Left cardiac atrium (tissue), 4 donors: ENCODE measurements around the gene DDX17. TPM values are rescaled to one million over a fixed set of nuclear protein-coding genes. Genes with fewer than 3 reads are reported as not detected.

ENCODE experiments used
- ATAC-seq, 2 donors: fragments of 200-7000 bp; cut with Tn5 transposase; one replicate each; pipeline ENCODE4 v1.9.1; 2020; ENCODE audit warnings: mild to moderate bottlenecking in 2 of 2, moderate library complexity in 2 of 2
- DNase-seq: peaks from one replicate; pipeline ENCODE4 v3.0.0-alpha.2; 2020
- intact Hi-C, 2 donors: fragments of 100-400 bp; cut with DNase I; formaldehyde crosslinking; loops; one replicate each; pipeline versions ENCODE4 v1.14.1 to v1.15.1; 2022 to 2023
- total RNA-seq, 2 donors: library from RNA; stranded (reverse); fragmentation: NEBNext Ultra II Directional; extraction: Animal tissue kit (Norgen Biotek cat#: 25700); gene quantifications; one replicate each; pipeline ENCODE4 v1.2.1, GENCODE V29; 2021
- donor health status: DM: no; HTN: yes; CAD: no.
- donor health status: DM: no; HTN: yes; CAD: no; lungs with severe emphysema.
- donor health status: DM: yes; HTN: yes; CAD: no.
- donor health status: Dilated cardiomyopathy.

DDX17 gene
- total RNA-seq, 2 donors from 2014 or later: 209 to 220 TPM

GRCh38 chr22:38436629-38437395 lies 69.3 kb downstream of the DDX17 start:
- ATAC-seq (no peak), DNase-seq (no peak)
- intact Hi-C loops: no loop called here

DNA sequence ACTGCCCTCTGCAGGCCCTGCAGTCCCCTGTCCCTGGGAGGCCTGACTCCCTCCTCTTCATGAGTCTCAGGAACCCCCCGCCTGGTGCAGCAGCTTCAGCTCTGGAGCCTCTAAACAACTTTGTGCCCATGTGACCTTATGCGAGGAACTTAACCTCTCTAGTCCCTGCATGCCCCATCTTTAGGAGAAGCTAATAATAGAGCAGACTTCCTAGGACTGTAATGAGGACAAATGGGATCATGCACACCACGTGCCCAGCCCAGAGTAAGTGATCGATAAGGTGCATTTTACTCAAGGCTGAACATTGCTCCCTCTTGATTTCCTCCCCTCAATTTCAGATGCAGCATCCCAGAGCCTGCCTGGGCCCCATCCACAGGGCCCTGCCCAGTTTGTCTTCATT lies 70.1 kb downstream of the DDX17 start:
- intact Hi-C loops: no loop called here
- no peak for ATAC-seq

DNA sequence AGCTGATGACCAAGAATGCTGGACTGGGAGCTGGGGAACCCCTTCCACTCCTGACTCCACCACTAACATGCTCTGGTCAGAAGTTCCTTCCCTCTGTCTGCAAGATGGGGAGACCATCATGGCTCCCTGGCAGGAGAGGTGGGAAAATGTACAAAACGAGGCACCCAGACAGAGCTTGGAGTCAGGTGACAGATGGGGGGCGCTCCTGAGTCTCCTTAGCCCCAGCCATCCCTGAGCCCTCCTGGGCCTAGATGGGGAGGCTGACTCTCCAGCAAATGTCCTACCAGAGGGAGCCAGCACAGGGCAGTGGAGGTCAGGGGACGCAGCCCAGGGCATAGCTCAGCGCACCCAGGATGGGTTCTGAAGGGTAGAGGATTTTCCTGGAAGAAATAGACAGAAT lies 71.1 kb downstream of the DDX17 start:
- no peak for DNase-seq
- no peak for ATAC-seq
- intact Hi-C loops: no loop called here

More for the DNA sequence above, 70.1 kb downstream of the DDX17 start:
- no peak for DNase-seq

GRCh38 chr22:38433871-38434270 lies 72.2 kb downstream of the DDX17 start:
- intact Hi-C loops: no loop called here
- DNase-seq (no peak), ATAC-seq (no peak)

Other genes starting within 250 kb of the DDX17 start
- gene TMEM184B, start 233.3 kb downstream of the DDX17 start, total RNA-seq: 10 to 100 TPM; 47.2 to 60.3 TPM
- 10 to 100 TPM; 69.2 to 90.5 TPM for gene CSNK1E, start 188.9 kb downstream of the DDX17 start, total RNA-seq
- gene KCNJ4, start 51.1 kb downstream of the DDX17 start, total RNA-seq: 10 to 100 TPM in 1 of 2 donors, 1 to 10 TPM in 1; 7.2 to 15.9 TPM
- gene KDELR3, start 38.2 kb downstream of the DDX17 start, total RNA-seq: 10 to 100 TPM in 1 of 2 donors, 1 to 10 TPM in 1; 9.2 to 10.1 TPM
- gene DMC1, start 63.9 kb upstream of the DDX17 start, total RNA-seq: 1 to 10 TPM; 1.2 to 1.4 TPM
- gene FAM227A, start 150.1 kb upstream of the DDX17 start, total RNA-seq: under 1 TPM; 0.44 to 0.68 TPM
- gene CBY1, start 150.3 kb upstream of the DDX17 start, total RNA-seq: 10 to 100 TPM; 36.0 to 39.1 TPM
- 10 to 100 TPM; 56.0 to 67.2 TPM for gene TOMM22, start 175.6 kb upstream of the DDX17 start, total RNA-seq
- gene JOSD1, start 194.6 kb upstream of the DDX17 start, total RNA-seq: 10 to 100 TPM; 22.7 to 33.2 TPM
- gene GTPBP1, start 199.6 kb upstream of the DDX17 start, total RNA-seq: 10 to 100 TPM; 25.1 to 33.5 TPM
- gene SUN2, start 249.7 kb upstream of the DDX17 start, total RNA-seq: 100 to 1,000 TPM; 109 to 133 TPM